ENCODE results near the gene MEA1. TPM values are rescaled to one million over a fixed set of nuclear protein-coding genes. Genes with fewer than 3 reads are reported as not detected.

The MEA1 gene
- total RNA-seq, 2 experiments from 2014 or later = 84.8 to 92.3 TPM

DNA sequence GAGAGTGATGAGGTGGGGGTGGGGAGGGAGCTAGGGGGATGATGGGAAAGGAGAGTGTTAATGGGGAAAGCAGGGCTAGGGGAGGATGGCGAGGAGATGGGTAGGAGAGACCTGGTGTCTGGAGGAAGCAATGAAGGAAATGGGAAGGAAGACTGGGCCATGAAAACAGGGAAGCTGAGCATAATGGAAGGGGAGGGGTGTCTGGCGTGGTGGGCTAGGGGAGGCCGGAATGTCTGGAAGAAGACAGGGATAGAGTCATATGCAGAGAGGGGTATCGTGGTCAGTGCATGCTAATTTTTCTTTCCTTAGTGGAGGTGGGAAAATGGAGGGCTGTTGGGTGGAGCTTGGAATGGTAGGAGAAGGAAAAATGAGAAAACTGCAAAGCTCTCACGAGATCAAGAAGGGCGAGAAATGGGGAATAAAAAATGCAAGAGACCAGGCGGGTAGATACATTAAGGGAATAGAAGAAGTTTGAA, 726 bp upstream of the MEA1 start:
- Mint-ChIP-seq H3K4me3 (peak overlapping the region; percentile 96), H3K27me3 (no peaks in the 10 kb centered on the region), H3K9me3 (no peaks in the 10 kb centered on the region), H3K36me3 (ENCODE audit: low read depth) (peaks cover 46% of the 10 kb centered on the region), H3K4me1 (ENCODE audit: low read depth) (peaks cover 50% of the 10 kb centered on the region), H3K27ac (peak overlapping the region; percentile 93)
- CTCF ChIA-PET = interaction anchor here (0.6 to 1.8 kb wide), 3 partner anchors 11 to 85 kb away, joined by 3 to 5 read pairs (median 5); partner anchors contain the start of gene CNPY3
- POLR2A ChIA-PET = interaction anchor here (0.6 to 5.7 kb wide), 10 partner anchors 9 to 156 kb away, joined by 3 to 26 read pairs (median 4); partner anchors contain the start of genes CNPY3, KLC4, MRPL2 and PEX6
- ATAC-seq (no peak), DNase-seq (no peak)
- TF ChIP-seq, protein P1, sequence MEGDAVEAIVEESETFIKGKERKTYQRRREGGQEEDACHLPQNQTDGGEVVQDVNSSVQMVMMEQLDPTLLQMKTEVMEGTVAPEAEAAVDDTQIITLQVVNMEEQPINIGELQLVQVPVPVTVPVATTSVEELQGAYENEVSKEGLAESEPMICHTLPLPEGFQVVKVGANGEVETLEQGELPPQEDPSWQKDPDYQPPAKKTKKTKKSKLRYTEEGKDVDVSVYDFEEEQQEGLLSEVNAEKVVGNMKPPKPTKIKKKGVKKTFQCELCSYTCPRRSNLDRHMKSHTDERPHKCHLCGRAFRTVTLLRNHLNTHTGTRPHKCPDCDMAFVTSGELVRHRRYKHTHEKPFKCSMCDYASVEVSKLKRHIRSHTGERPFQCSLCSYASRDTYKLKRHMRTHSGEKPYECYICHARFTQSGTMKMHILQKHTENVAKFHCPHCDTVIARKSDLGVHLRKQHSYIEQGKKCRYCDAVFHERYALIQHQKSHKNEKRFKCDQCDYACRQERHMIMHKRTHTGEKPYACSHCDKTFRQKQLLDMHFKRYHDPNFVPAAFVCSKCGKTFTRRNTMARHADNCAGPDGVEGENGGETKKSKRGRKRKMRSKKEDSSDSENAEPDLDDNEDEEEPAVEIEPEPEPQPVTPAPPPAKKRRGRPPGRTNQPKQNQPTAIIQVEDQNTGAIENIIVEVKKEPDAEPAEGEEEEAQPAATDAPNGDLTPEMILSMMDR (IDR thresholded peaks at IDR 0.05) = no peak
- intact Hi-C loops (cut with micrococcal nuclease) = loop anchor here (5.0 kb wide), 2 partner anchors 37 to 43 kb away; partner anchors contain the start of genes KLC4, MRPL2 and PEX6

- Mint-ChIP-seq H3K36me3 (ENCODE audit: low read depth) (peaks cover 39% of the 10 kb centered on the region), H3K4me1 (ENCODE audit: low read depth) (peaks cover 52% of the 10 kb centered on the region), H3K4me3 (peak overlapping the region; percentile 96), H3K27me3 (no peaks in the 10 kb centered on the region), H3K9me3 (no peaks in the 10 kb centered on the region), H3K27ac (peak overlapping the region; percentile 93)
- DNase-seq = no peak
- ATAC-seq = no peak
- intact Hi-C loops (cut with micrococcal nuclease) = loop anchor here (5.0 kb wide), 2 partner anchors 36 to 44 kb away; partner anchors contain the start of genes KLC4, MRPL2 and PEX6
- CTCF ChIA-PET = interaction anchor here (1.0 to 1.8 kb wide), 5 partner anchors 10 to 131 kb away, joined by 3 to 5 read pairs (median 5); partner anchors contain the start of gene CNPY3
- TF ChIP-seq, protein P1 (IDR thresholded peaks at IDR 0.05) = no peak
- POLR2A ChIA-PET = interaction anchor here (0.6 to 5.7 kb wide), 11 partner anchors 8 to 213 kb away, joined by 3 to 26 read pairs (median 6); partner anchors contain the start of genes CNPY3, KLC4, MRPL2 and PEX6
Measured at GRCh38 chr6:43013097-43013842, 476 bp downstream of the MEA1 start.

DNA sequence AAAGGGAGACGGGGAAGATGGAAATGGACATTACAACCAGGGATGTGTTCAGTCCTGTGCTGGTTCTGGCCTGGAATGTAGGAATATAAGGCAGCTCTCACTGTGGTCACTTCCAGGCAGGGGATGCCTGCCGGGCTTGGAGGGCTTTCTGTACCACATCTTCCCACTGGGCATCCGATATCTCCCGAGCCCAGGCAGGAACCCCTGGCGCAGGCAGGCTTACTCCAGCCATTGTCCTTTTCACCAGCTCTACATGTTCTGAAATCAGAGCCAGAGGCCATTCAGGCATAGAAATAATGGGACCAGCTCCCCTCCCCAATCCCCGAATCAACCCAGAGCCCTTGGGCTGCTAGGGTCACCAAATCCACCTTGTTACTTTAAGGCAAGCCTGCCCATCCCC, 1.4 kb downstream of the MEA1 start:
- peaks cover 34% of the 10 kb centered on the region for H3K36me3 Mint-ChIP-seq (ENCODE audit: low read depth)
- TF ChIP-seq, protein P1 (IDR thresholded peaks at IDR 0.05) = no peak
- ChIA-PET CTCF (interaction anchor here (0.6 to 1.2 kb wide), 3 partner anchors 11 to 130 kb away, joined by 3 read pairs; no protein-coding TSS in a partner anchor), POLR2A (interaction anchor here (0.9 to 5.7 kb wide), 7 partner anchors 9 to 196 kb away, joined by 3 to 26 read pairs (median 6); partner anchors contain the start of genes CNPY3, PEX6 and PPP2R5D)
- no peaks in the 10 kb centered on the region for H3K27me3 Mint-ChIP-seq
- no peak for ATAC-seq
- peaks cover 47% of the 10 kb centered on the region for H3K4me1 Mint-ChIP-seq (ENCODE audit: low read depth)
- H3K27ac Mint-ChIP-seq = peak overlapping the region; percentile 50
- intact Hi-C loops (cut with micrococcal nuclease) = loop anchor here (5.0 kb wide), 2 partner anchors 35 to 45 kb away; partner anchors contain the start of genes KLC4, MRPL2 and PEX6
- no peak for DNase-seq
- H3K9me3 Mint-ChIP-seq = no peaks in the 10 kb centered on the region
- H3K4me3 Mint-ChIP-seq = peak overlapping the region; percentile 96

GRCh38 chr6:43011207-43011606, 2.5 kb downstream of the MEA1 start:
- Mint-ChIP-seq H3K4me1 (ENCODE audit: low read depth) (peaks cover 39% of the 10 kb centered on the region), H3K27me3 (no peaks in the 10 kb centered on the region), H3K9me3 (no peaks in the 10 kb centered on the region), H3K27ac (no peak overlapping the region), H3K4me3 (no peak overlapping the region), H3K36me3 (ENCODE audit: low read depth) (peaks cover 35% of the 10 kb centered on the region)
- TF ChIP-seq, protein P1 (IDR thresholded peaks at IDR 0.05) = no peak
- ChIA-PET CTCF (interaction anchor here (0.8 to 3.0 kb wide), 4 partner anchors 22 to 132 kb away, joined by 3 to 17 read pairs (median 3); no protein-coding TSS in a partner anchor), POLR2A (interaction anchor here (0.7 to 5.7 kb wide), 5 partner anchors 8 to 82 kb away, joined by 3 to 26 read pairs (median 6); partner anchors contain the start of genes CNPY3, PEX6 and PPP2R5D)
- DNase-seq (no peak), ATAC-seq (no peak)
- intact Hi-C loops (cut with micrococcal nuclease) = loop anchor here (5.0 kb wide), 2 partner anchors 34 to 46 kb away; partner anchors contain the start of genes KLC4, MRPL2 and PEX6
